GM19240 (cell line): ENCODE measurements around the gene LEFTY1.
"Not testable (repeated sequence)": the region's sequence is repeated elsewhere in the genome, so short reads cannot be mapped to it uniquely, and the experiment has no call there.

ENCODE experiments used
- DNase-seq: peaks from one replicate; pipeline ENCODE4 v3.0.0; 2011; ENCODE audit warnings: low spot score; ENCODE audit not compliant: insufficient read length

The LEFTY1 gene

GRCh38 chr1:225849925-225850324 lies 39.0 kb downstream of the LEFTY1 start:
- DNase-seq = no peak

DNA sequence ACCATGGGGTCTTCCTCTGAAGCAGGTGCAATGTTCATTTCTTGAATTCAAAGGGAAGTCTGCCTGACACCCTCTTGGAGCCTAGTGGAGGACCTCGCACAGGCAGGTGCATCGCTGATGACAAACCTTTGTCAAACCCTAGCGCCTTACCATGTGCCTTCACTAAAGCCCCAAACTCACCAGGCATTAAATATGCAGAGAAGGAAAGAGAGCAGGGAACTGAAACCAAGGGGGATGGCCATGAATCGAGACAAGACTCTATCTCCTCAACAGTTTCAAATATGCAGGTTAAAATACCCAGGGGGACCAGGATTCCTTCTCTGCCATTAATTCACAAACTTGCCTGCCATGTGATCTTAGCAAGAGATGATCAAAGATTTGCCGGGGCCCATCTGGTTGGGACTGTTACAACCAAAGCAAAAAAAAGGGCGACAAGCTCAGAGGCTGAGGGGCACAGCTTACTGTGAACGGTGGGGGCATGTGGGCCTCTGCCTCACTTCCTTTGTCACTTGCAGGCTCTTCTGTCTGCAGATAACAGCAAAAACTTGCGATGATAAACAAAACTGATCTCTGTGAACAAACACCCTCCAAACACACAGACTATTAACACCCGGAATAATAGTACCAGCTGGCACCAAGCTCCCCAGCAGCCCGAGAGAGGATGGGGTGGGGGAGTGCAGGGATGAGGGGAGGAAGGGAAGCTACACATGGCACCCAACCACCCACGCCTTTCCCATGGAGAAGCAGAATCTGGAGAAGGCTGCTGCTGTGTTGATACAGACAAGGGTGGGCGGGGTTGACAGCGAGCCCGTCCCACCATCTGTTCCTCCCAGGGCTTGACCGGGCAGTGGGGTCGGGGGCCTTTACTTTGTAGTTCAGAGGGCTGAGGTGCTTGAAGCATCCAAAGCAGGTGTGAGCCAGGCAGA lies 40.7 kb downstream of the LEFTY1 start:
- DNase-seq = peak; percentile 30

GRCh38 chr1:225847610-225848009 lies 41.3 kb downstream of the LEFTY1 start:
- DNase-seq = no peak

GRCh38 chr1:225846331-225847310 lies 42.3 kb downstream of the LEFTY1 start:
- no peak for DNase-seq

DNA sequence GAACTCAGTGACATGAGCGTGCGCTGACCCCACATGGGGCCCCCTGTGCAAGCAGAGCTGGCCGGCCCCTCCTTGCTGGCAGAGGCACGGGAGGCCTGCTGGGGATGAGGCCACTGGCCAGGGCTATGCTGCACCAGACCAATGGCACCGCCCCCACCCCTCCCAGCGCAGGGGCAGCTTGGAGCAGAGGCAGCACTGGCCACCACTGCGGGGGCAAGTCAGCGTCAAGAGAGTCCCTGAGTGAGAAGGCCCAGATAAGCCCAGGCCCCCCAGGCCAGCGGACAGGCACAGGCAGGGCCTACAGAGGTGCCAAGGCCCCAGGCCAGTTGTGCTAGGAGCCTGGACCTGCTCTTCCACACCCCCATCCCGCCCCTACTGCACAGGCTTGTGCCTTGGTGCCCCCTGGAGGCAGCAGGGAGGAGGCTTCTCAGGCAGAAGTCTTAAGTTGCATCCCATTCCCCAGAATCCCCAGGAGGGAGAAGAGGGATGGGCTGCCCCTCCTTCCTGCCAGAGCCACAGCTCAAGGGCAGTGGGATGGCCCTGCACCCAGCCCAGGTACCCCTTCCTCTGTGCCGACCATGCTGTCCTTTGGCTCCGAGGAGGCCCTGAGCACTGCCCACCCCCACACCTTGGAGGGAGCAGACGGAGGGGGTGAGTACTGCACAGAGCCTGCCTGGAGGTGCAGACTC lies 43.2 kb downstream of the LEFTY1 start:
- no peak for DNase-seq

- no peak for DNase-seq
These were observed 43.8 kb downstream of the LEFTY1 start for GRCh38 chr1:225845097-225845496.

DNA sequence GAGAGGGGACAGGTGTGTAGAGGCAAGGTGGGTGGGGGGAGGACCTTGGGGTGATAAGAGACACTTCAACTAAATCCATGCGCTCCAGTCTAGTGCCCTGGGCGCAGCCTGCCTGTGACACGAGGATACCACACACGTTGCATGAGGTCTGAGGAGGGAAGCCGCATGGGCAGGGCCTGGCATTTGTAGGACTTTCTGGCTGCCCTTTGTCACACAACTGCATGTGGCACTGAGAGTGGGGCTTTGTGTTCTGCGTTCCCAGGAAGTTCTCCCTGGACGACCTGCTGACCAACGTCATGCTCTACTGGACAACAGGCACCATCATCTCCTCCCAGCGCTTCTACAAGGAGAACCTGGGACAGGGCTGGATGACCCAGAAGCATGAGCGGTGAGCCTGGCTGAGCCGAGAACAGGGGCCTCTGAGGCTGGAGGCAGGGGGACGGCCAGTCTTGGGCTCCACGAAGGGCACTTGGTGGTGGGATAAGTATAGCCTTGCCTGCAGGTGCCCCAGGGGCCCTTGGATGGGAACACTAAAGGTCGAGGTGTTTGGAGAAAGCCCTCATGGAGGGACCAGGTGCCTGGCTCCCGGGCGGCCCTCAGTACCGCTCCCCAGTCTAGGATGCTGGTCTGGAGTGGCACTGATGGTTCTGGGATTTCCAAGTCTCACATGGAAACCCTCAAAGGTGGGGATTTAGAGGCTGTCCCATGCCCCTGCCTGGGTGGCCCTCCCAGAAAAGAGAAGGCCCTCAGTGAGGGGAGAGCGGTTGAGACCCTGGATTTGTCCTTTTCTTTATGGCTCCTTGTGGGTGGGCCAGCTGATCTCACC lies 44.5 kb downstream of the LEFTY1 start:
- no peak for DNase-seq

DNA sequence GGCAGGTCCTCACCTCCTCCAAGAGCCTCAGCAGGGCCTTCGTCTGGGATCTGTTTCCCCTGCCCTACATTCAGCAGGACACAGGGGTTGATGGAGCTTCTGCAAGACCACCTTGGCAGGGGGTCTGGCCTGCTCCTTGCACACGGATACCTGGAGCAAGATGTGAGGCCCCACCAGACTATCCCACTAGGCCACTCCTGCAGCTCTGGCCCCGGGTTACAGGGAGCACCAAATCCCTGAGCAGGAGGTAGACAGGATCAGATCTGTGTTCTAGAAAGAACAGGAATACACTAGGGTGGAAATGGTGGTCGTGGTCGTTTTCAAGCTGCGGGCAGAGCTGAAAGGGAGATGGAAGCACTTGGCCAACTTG lies 45.5 kb downstream of the LEFTY1 start:
- no peak for DNase-seq

DNA sequence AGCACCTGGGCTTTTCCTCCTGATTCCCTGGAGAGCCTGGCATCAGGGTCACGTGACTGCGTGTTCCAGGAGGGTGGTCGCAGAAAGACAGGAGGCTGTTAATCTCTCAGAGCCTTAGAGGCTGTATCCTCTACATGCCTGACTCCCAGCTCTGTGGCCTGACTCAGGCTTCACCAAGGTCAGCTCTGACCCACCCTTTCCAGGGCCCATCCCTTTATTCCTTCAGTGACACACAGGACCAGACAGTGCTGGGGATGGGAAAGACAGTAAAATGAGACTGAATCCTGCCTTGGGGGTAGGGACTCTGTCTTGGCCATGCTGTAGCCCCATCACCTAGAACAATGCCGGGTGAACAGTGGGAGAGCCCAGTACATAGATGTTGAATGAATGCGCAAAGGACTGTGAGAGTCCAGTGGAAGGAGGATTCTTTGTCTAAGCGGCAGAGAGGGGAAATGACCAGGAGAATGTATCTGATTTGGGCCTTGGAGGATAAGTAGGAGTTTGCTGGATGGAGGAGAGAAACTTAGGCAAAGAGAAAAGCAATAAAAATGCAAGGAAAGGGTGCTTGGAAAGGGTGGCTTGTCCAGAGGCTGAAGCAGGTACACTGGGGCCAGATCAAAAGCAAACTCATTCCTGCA lies 46.0 kb downstream of the LEFTY1 start:
- DNase-seq = no peak

DNA sequence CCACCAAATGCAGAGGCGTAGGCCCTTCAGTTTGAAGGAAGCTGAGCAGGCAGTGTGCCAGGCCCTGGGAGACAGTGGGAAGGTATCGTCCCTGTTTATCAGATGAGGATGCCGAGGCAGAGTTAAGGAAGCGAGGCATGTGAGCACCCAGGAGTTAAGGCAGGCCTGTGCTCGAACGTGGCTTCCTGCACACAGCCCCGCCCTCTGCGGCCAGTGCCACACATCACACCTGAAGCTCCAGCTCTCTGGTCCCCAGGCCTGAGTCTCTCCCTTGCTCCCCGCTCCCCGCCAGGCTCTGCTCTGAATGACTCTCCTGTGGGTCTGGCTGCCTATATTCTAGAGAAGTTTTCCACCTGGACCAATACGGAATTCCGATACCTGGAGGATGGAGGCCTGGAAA lies 46.9 kb downstream of the LEFTY1 start:
- DNase-seq = no peak

GRCh38 chr1:225840713-225841112 lies 48.2 kb downstream of the LEFTY1 start:
- no peak for DNase-seq

- no peak for DNase-seq
These were observed 48.7 kb downstream of the LEFTY1 start for GRCh38 chr1:225840223-225840610.

DNA sequence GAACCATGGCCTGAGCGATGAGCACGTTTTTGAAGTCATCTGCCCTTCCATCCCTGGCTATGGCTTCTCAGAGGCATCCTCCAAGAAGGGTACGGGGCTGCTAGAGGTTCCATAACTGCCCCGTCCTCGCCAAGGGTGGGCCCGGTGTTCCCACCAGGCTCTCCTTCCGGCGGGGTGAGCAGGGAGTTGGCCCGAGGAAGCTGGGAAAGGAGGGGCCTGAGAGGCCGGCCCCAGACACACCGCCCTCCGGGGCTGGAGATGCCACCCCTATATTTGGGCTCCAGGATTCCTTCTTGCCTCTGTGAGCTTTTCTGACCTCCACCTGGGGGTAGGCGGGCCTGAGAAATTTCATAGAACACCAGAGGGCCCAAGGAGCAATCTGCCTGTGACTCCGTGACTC lies 50.2 kb downstream of the LEFTY1 start:
- no peak for DNase-seq

DNA sequence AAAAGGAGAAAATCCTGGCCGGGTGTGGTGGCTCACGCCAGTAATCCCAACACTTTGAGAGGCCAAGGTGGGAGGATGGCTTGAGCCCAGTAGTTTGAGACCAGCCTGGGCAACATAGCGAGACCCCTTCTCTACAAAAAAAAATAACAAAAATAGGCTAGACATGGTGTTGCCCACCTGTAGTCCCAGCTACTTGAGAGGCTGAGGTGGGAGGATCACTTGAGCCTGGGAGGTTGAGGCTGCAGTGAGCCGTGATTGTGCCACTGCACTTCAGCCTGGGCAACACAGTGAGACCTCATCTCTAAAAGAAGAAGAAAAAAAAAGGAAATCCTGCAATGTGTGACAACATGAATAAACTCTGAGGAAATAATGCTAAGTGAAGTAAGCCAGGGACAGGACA lies 52.6 kb downstream of the LEFTY1 start:
- DNase-seq = not testable (repeated sequence)
